Cardiac fibroblast (primary cell): Measurements from ENCODE around the gene DNAH6.

Experiments used
- DNase-seq, 2 donors: peaks; one replicate each; pipeline versions ENCODE4 v3.0.0 to v3.0.0-alpha.2; 2010; ENCODE audit warnings: low read depth in 2 of 2
- H3K4me3 ChIP-seq, 2 donors: replicated peaks in 1 of 2; 1 replicate in 1 of 2; 2 replicates in 1 of 2; pipeline ENCODE4 v1.5.1; 2011; ENCODE audit warnings: low read depth in 2 of 2, low read length in 2 of 2, mild to moderate bottlenecking in 2 of 2, moderate library complexity in 1 of 2
- TF ChIP-seq, protein P1 (sequence below): IDR thresholded peaks from one replicate; pipeline ENCODE4 v1.5.1; 2011; ENCODE audit warnings: low read depth, mild to moderate bottlenecking, low read length, inconsistent platforms

DNAH6 gene

GRCh38 chr2:84854850-84855249, 338.6 kb downstream of the DNAH6 start:
- no peak overlapping the region for H3K4me3 ChIP-seq
- TF ChIP-seq, protein P1, sequence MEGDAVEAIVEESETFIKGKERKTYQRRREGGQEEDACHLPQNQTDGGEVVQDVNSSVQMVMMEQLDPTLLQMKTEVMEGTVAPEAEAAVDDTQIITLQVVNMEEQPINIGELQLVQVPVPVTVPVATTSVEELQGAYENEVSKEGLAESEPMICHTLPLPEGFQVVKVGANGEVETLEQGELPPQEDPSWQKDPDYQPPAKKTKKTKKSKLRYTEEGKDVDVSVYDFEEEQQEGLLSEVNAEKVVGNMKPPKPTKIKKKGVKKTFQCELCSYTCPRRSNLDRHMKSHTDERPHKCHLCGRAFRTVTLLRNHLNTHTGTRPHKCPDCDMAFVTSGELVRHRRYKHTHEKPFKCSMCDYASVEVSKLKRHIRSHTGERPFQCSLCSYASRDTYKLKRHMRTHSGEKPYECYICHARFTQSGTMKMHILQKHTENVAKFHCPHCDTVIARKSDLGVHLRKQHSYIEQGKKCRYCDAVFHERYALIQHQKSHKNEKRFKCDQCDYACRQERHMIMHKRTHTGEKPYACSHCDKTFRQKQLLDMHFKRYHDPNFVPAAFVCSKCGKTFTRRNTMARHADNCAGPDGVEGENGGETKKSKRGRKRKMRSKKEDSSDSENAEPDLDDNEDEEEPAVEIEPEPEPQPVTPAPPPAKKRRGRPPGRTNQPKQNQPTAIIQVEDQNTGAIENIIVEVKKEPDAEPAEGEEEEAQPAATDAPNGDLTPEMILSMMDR = no peak
- DNase-seq = no peak

GRCh38 chr2:84855731-84856130, 339.4 kb downstream of the DNAH6 start:
- DNase-seq = no peak
- H3K4me3 ChIP-seq = no peak overlapping the region
- TF ChIP-seq, protein P1 = no peak

GRCh38 chr2:84856787-84857186, 340.5 kb downstream of the DNAH6 start:
- TF ChIP-seq, protein P1 = no peak
- DNase-seq = no peak
- no peak overlapping the region for H3K4me3 ChIP-seq

GRCh38 chr2:84857566-84857965, 341.3 kb downstream of the DNAH6 start:
- DNase-seq = no peak
- TF ChIP-seq, protein P1 = no peak

GRCh38 chr2:84858123-84858522, 341.8 kb downstream of the DNAH6 start:
- TF ChIP-seq, protein P1 = no peak
- no peak overlapping the region for H3K4me3 ChIP-seq
- no peak for DNase-seq

More at GRCh38 chr2:84857566-84857965, 341.3 kb downstream of the DNAH6 start:
- H3K4me3 ChIP-seq = no peak overlapping the region

- no peak for DNase-seq
- H3K4me3 ChIP-seq = no peak overlapping the region
- TF ChIP-seq, protein P1 = no peak
Measured at GRCh38 chr2:84858937-84859336, 342.6 kb downstream of the DNAH6 start.

DNA sequence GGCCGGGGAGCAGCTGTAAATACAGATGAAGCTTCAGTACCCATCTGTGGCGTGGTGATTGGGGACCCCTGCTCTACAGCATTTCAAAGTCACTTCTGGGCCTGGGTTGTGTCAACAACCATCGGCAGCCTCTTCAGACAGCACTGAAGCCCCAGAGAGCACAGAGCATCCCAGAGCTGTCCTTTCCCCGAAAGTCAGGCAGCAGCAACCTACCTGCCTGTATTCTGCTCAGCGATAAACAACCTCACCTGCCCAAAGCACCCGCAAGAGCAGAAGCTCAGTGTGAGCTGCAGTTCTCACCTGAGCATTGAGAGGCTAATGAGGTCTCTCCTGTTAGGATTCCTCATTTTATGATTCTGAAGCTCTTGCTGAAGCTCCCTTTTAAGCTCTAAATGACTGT, 345.2 kb downstream of the DNAH6 start:
- DNase-seq = no peak
- TF ChIP-seq, protein P1 = no peak
- H3K4me3 ChIP-seq = no peak overlapping the region
